Fibroblast of skin of right biceps (primary cell): ENCODE data around the gene GPC5.
A peak's percentile ranks its signal among the peaks of the same experiment; 100 is the strongest.
"Not testable (repeated sequence)": the region's sequence is repeated elsewhere in the genome, so short reads cannot be mapped to it uniquely, and the experiment has no call there.

ENCODE experiments used
- DNase-seq: peaks from one replicate; pipeline ENCODE4 v3.0.0-alpha.2; 2013

The GPC5 gene

GRCh38 chr13:92716749-92717148, 1318.3 kb downstream of the GPC5 start:
- DNase-seq = peak; percentile 41

DNA sequence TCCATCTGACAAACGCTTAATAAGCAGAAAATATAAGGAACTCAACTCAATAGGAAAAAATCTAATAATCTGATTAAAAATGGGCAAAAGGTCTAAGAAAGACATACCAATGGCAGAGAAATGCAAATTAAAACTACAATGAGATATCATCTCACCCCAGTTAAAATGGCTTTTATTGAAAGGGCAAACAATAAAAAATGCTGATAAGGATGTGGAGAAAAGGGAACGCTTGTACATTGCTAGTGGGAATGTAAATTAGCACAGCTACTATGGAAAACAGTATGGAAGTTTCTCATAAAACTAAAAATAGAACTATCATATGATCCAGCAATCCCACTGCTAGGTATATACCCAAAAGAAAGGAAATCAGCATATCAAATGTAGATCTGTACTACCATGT, 1319.4 kb downstream of the GPC5 start:
- DNase-seq = no peak

DNA sequence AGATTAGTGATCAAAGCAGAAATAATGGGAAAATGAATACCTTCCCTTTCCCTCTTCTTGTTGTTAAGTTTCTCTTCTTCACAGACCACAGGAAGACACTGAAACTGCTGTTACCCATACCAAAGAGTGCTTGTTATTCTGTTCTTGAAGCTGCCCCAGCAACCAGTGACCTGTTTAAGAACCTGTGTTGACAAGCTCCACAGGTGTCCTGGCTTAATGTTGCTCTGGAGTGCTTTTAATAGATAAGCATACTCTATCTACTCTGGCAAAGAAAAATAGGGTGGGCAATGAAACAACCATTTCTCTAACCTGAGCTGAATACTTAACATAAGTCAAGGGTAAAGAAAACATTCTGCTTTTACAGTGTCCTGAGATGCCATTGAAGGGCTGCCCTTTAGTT, 1321.4 kb downstream of the GPC5 start:
- no peak for DNase-seq

DNA sequence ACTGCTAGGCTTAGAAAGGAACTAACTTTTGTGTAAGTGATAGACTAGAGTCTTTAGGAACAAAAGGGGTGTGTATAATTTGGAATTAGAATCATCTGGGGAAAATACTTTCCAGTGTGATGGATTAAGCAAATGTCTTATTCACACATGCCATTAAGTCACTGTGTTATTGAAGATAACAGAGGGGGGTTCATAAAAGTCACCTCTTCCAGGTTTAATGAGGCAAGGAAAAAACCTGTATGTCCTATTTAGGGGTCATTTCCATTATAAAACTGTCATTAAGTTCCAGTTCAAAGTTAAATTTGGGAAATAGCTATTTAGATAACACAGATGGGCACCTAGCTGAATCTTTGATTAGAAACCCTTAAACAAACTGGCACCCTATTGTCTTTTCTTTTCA, 1323.2 kb downstream of the GPC5 start:
- no peak for DNase-seq

DNA sequence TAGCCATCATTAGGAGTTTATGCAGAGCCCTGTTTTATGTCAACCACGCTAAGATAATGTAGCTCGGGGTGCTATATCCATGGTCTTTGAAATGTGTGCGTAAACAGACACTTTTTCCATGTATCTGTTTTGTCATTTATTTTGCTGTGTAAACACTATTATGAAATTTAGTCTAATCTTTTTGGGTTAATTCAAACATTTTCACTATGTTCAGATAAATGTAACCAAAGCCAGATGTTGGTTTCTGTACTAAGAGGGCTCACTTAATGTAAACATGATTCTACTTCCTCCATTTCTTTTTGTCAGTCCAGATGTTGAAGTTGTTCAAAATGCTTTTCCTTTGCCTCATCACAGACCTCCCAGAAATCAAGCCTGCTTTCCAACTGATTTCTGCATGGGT, 1328.7 kb downstream of the GPC5 start:
- DNase-seq = peak; percentile 11

DNA sequence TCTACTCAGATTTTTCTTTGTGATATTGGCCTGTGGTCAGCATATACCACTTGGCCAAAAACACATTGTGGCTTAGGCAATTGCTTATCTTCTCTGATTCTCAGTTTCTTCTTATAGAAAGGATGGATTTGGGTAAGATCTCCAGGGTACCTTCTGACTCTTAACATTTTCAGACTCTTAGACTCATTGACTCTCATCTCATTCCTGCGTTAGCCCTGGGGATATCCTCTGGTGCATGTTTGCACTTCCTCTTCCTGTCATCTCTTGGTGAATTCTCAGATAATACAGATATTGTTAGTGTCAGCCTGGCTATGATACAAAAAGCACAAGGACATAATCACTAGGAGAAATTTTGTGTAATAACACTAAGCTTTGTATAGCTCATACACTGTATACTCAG, 1335.6 kb downstream of the GPC5 start:
- no peak for DNase-seq

GRCh38 chr13:92734545-92734944, 1336.1 kb downstream of the GPC5 start:
- DNase-seq = no peak

- DNase-seq = no peak
These were observed 1337.5 kb downstream of the GPC5 start for GRCh38 chr13:92735909-92736308.

DNA sequence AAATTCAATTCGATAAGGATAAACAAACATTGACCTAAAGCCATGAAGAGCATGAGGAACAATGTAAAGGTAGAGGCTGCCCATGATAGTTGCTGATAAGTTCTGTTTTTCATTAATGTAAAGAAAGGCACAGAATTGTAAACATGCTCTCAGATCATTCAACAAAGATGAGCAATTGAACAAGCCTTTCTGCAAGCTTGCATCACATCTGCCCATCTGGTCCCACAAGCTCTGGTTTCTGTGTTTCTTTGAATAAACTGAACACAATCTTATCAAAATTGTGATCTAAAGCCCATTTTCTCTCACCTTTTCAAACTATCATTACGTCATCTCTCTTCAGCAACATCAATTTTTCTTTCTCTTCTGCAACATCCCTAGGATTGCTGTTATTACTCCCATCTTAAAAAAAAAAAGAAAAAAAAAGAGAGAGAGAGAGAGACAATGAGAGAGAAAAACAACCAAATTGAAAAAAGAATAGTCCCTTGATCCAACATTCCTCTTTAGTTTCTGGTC, 1340.9 kb downstream of the GPC5 start:
- peak; percentile 2 for DNase-seq

GRCh38 chr13:92743992-92744391, 1345.6 kb downstream of the GPC5 start:
- no peak for DNase-seq

- no peak for DNase-seq
These were observed 1346.8 kb downstream of the GPC5 start for GRCh38 chr13:92745258-92745657.

- DNase-seq = not testable (repeated sequence)
These were observed 1354.3 kb downstream of the GPC5 start for GRCh38 chr13:92752705-92753104.

- DNase-seq = no peak
These were observed 1363.3 kb downstream of the GPC5 start for GRCh38 chr13:92761710-92762109.

DNA sequence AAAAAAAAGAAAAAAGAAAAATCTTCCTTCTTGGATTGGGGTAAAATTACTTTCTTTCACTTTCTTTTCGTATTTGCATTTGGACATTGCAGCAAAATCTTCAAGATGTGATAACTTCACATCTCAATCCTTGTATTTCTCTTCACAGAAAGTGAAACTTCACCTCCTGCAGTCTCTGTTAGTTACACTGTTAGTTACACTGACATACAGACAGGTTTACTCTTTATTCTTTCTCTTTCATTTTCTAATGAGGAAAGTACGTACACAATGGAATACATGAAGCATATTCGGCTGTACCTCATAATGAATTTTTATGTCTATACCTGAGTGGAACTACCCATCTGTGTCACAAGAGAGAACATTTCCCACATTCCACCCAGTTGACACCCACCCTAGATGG, 1369.0 kb downstream of the GPC5 start:
- no peak for DNase-seq

- DNase-seq = no peak
These were observed 1370.2 kb downstream of the GPC5 start for GRCh38 chr13:92768602-92769001.

- DNase-seq = peak; percentile 42
These were observed 1370.6 kb downstream of the GPC5 start for GRCh38 chr13:92769046-92769445.

DNA sequence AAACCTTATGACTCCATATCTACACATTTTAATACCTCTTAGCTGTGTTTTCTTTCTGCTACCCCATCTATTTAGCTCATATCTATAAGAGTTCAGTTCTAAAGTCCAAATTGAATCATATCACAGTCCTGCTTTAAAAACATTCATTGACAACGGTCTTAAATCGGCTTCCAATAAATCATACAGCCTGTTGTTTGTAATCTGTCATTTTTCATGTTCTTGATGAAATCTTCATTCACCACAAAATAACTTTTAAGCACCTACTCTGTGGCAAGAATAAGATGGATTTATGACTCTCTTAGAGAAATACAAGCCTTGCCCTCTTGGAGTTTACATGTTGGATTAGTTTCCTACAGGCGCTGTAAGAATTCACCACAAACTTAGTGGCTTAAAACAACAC, 1377.2 kb downstream of the GPC5 start:
- DNase-seq = peak; percentile 1

DNA sequence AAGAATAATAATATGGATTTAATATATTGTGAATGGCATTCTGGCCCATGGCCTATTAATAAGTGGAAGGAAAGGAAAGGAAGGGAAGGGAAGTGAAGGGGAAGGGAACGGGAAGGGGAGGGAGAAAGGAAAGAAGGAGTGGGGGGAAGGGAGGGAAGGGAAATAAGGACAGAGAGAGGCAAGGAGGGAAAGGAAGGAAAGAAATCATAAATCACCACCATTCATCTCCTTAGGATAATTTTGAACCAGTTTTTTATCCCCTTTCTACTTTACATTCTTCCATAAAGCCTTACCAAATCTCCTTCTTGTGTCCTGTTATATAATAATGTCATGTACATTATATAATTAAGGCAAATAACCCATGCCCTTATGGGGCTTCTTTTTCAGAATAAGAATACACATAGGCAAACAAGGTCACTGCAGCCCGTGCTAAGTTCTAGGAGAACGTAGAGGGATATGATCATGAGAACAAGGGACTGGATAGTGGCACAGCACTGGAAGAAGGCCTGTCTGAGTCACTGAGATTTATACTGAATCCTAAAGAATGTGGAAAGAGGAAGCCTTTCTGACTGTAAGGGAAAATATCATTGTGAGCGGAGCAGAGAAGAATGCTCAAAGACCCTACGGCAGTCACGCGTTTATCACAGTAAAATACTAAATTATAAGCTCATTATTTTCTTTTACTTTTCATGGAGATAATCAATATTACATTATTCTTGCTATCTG, 1383.7 kb downstream of the GPC5 start:
- DNase-seq = peak; percentile 5

GRCh38 chr13:92802776-92803175, 1404.4 kb downstream of the GPC5 start:
- DNase-seq = peak; percentile 66

DNA sequence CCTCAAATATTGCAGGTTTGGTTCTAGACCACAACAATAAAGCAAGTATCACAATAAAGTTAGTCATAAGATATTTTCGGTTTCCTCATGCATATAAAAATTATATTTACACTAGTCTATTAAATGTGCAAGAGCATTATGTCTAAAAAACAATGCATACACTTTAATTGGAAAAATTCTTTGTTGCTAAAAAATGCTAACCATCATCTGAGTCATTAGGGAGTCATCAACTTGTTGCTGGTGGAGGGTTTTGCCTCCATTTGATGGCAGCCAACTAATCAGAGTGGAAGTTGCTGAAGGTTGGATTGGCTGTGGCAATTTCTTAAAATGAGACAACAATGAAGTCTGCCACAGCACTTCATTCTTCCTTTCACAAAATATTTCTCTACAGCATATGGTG, 1405.9 kb downstream of the GPC5 start:
- DNase-seq = peak; percentile 77

- peak; percentile 70 for DNase-seq
These were observed 1406.5 kb downstream of the GPC5 start for GRCh38 chr13:92804926-92805325.

DNA sequence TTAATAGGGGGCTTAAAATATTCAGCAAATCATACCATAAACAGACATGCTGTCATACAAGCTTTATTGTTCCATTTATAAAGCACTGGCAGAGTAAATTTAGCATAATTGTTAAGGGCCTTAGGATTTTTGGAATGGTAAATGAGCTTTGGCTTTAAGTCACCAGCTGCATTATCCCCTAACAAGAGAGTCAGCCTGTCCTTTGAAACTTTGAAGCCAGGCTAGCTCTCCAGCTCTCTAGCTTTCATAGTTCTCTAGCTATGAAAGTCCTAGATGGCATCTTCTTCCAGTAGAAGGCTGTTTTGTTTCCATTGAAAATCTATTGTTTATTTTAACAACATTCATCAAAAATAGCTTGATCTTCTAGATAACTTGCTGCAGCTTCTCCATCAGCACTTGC, 1407.3 kb downstream of the GPC5 start:
- DNase-seq = no peak

DNA sequence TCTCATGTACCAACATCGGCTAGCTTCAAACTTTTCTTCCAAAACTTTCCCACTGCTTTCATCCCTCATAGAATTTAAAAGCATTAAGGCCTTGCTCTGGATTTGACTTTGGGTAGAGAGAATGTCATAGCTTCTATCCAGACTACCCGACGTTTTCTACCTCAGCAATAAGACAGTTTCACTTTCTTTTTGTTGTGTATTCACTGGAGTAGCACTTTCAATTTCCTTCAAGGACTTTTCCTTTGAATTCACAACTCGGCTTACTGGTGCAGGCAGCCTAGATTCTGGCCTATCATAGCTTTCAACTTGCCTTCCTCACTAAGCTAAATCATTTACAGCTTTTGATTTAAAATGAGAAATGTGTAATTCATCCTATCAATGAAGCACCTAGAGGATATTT, 1407.8 kb downstream of the GPC5 start:
- no peak for DNase-seq

GRCh38 chr13:92807353-92807752, 1408.9 kb downstream of the GPC5 start:
- DNase-seq = peak; percentile 39

DNA sequence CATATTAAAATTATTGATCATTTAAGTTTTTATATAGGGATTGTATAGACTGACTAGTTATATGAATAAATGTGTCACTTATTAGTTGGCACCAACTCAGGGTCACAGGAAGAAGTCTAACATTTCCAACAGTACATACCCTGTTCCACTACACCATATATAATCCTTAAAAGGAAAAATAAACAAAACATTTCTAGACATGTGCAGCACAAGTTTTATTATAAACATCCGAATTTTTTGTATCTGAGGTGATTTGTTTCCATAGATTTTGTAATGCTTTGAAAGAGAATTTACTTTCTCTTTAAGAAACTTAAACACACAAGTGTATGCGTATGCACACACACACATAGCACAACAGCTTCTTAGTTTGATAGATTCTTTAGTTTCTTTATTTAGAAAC, 1409.5 kb downstream of the GPC5 start:
- no peak for DNase-seq
